GM23248 (cell line): ENCODE measurements around the gene SHROOM4. TPM values are rescaled to one million over a fixed set of nuclear protein-coding genes. Genes with fewer than 3 reads are reported as not detected.
A peak's percentile ranks its signal among the peaks of the same experiment; 100 is the strongest.

ENCODE experiments used
- DNase-seq: peaks from one replicate; pipeline ENCODE4 v3.0.0-alpha.2; 2015
- H2AFZ ChIP-seq: fragments of 200-600 bp; sonication (generic); 2 replicates; pipeline ENCODE4 v1.6.1; 2016; ENCODE audit warnings: antibody characterized with exemption
- H3F3A ChIP-seq: fragments of 200-600 bp; sonication (generic); 2 replicates; pipeline ENCODE4 v1.6.1; 2016; ENCODE audit warnings: mild to moderate bottlenecking, antibody characterized with exemption, mixed run types; ENCODE audit not compliant: insufficient read depth
- H3K27ac ChIP-seq: fragments of 200-600 bp; sonication (generic); 2 replicates; pipeline ENCODE4 v1.5.1; 2016; ENCODE audit warnings: mild to moderate bottlenecking
- H3K27me3 ChIP-seq: fragments of 200-600 bp; sonication (generic); replicated peaks from 2 replicates; pipeline ENCODE4 v1.6.1; 2016; ENCODE audit warnings: mild to moderate bottlenecking; ENCODE audit not compliant: insufficient read depth
- H3K36me3 ChIP-seq: fragments of 200-600 bp; sonication (generic); 2 replicates; pipeline ENCODE4 v1.6.1; 2016; ENCODE audit warnings: low read depth, mild to moderate bottlenecking
- H3K4me1 ChIP-seq: fragments of 200-600 bp; sonication (generic); 2 replicates; pipeline ENCODE4 v1.6.1; 2016; ENCODE audit warnings: mild to moderate bottlenecking; ENCODE audit not compliant: insufficient read depth
- H3K4me2 ChIP-seq: fragments of 200-600 bp; sonication (generic); one replicate; pipeline ENCODE4 v1.6.1; 2016; ENCODE audit warnings: mild to moderate bottlenecking; ENCODE audit not compliant: unreplicated experiment
- H3K4me3 ChIP-seq: fragments of 200-600 bp; sonication (generic); 2 replicates; pipeline ENCODE4 v1.5.1; 2016; ENCODE audit warnings: mild to moderate bottlenecking
- H3K79me2 ChIP-seq: fragments of 200-600 bp; sonication (generic); 2 replicates; pipeline ENCODE4 v1.6.1; 2016; ENCODE audit warnings: mild to moderate bottlenecking; ENCODE audit not compliant: insufficient read depth
- H3K9ac ChIP-seq: fragments of 200-600 bp; sonication (generic); 2 replicates; pipeline ENCODE4 v1.6.1; 2016; ENCODE audit warnings: mild to moderate bottlenecking
- H3K9me2 ChIP-seq: fragments of 200-600 bp; sonication (generic); 2 replicates; pipeline ENCODE4 v1.6.1; 2016; ENCODE audit warnings: mixed run types, mild to moderate bottlenecking, moderate library complexity; ENCODE audit not compliant: insufficient read depth
- H3K9me3 ChIP-seq: fragments of 200-600 bp; sonication (generic); one replicate; pipeline ENCODE4 v1.6.1; 2017; ENCODE audit warnings: low read depth
- H4K20me1 ChIP-seq: fragments of 200-600 bp; sonication (generic); 2 replicates; pipeline ENCODE4 v1.6.0; 2016; ENCODE audit not compliant: insufficient read depth
- EZH2 ChIP-seq: fragments of 200-600 bp; sonication (generic); IDR thresholded peaks from 2 replicates; pipeline ENCODE4 v1.6.1; 2018; ENCODE audit warnings: antibody characterized with exemption, mild to moderate bottlenecking; ENCODE audit not compliant: insufficient read depth, poor library complexity, severe bottlenecking
- EZH2phosphoT487 ChIP-seq: fragments of 200-600 bp; sonication (generic); IDR thresholded peaks from 2 replicates; pipeline ENCODE4 v1.6.1; 2018; ENCODE audit warnings: antibody characterized with exemption, moderate library complexity, mild to moderate bottlenecking, low read depth; ENCODE audit not compliant: insufficient read depth
- WGBS, 2 experiments: methylation state at CpG; one replicate each; pipeline ENCODE4 v1.1.6; 2015 to 2017; ENCODE audit warnings: low lambda C conversion rate in 2 of 2, low coverage in 1 of 2; ENCODE audit errors: missing lambda C conversion rate in 2 of 2; 5-methylcytosine and 5-hydroxymethylcytosine counted together
- in situ Hi-C: fragments of 300-500 bp; cut with MboI; formaldehyde crosslinking; loops from 2 replicates; pipeline ENCODE4 v1.15.0; 2020
- polyA plus RNA-seq: library from polyadenylated mRNA; unstranded; fragments of >200 nt; fragmentation: Nextera tagmentation; extraction: Ambion mirVana; gene quantifications from 2 replicates; pipeline ENCODE4 v1.2.1, GENCODE V29; 2016
- total RNA-seq: library from RNA; depleted of rRNA; stranded (reverse); fragments of >200 nt; shearing (Covaris generic); gene quantifications from 2 replicates; pipeline ENCODE4 v1.2.3, GENCODE V29; 2014

Gene SHROOM4
- total and polyA plus RNA-seq, 2 experiments from 2014 or later, result 0.55 to 1.7 TPM

DNA sequence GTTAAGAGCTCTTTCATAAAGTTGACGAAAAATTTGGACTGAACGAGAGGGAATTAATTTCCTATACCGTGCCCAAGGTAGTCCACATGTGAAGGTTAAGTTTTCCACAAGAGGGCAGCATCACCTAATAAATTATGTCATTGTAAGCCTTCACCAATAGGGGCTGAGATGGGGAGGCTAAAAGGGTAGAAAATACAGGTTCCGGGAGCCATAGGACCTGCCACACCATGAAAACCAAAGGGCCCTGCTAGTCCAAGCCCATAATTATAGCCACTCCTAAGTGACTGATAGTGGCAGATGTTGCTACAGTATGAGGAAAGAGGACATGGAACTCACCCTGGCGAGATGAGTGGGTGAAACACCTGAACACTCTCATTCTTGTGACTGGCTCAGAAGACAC lies 122.2 kb downstream of the SHROOM4 start:
- no peaks in the 10 kb centered on the region for H3K9me2 ChIP-seq
- no peak overlapping the region for H3K4me2 ChIP-seq
- peak; percentile 61 for DNase-seq
- H3K36me3 ChIP-seq, result no peaks in the 10 kb centered on the region
- in situ Hi-C loops, result no loop called here
- H3K9me3 ChIP-seq, result no peaks in the 10 kb centered on the region
- H3K27ac ChIP-seq, result no peak overlapping the region
- no peaks in the 10 kb centered on the region for H3K27me3 ChIP-seq
- H3K4me1 ChIP-seq, result no peaks in the 10 kb centered on the region
- no peaks in the 10 kb centered on the region for H3F3A ChIP-seq
- H2AFZ ChIP-seq, result 0 out of 2 replicates have a peak overlapping the region, but pooled peaks have one; percentile 29
- H3K4me3 ChIP-seq, result no peak overlapping the region
- no peaks in the 10 kb centered on the region for H4K20me1 ChIP-seq
- no peaks in the 10 kb centered on the region for H3K79me2 ChIP-seq
- TF ChIP-seq EZH2phosphoT487 (no peak), EZH2 (no peak)
- WGBS, 2 experiments, result 21 to 22% methylated on average over 5 of the region's 5 CpGs
- H3K9ac ChIP-seq, result no peak overlapping the region

DNA sequence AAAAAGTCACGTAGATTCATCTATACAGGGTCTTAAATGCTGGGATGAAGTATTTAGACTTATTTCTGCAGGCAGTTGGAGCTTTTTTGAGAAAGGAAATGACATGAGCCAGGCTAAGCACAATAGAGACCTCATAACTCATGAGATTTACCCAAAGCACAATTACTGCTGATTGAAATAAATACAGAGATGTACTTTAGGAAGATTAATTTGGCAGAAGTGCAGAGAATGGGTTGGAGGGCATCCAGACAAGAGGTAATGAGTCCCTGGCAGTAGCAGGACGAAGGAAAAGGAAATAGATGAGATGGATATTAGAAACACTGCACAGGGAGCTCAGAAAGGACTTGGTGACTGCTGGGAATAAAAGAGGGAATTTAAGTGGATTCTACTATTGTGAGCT lies 129.1 kb downstream of the SHROOM4 start:
- Histone ChIP-seq H3K4me3 (no peak overlapping the region), H3K4me1 (no peaks in the 10 kb centered on the region), H3K27ac (no peak overlapping the region), H3K9me2 (no peaks in the 10 kb centered on the region), H2AFZ (no peak overlapping the region), H3F3A (no peaks in the 10 kb centered on the region), H4K20me1 (no peaks in the 10 kb centered on the region), H3K9me3 (no peaks in the 10 kb centered on the region), H3K4me2 (no peak overlapping the region), H3K79me2 (no peaks in the 10 kb centered on the region), H3K9ac (no peak overlapping the region), H3K36me3 (no peaks in the 10 kb centered on the region), H3K27me3 (no peaks in the 10 kb centered on the region)
- TF ChIP-seq EZH2phosphoT487 (no peak), EZH2 (no peak)
- DNase-seq, result no peak
- WGBS, 2 experiments, result 42 to 47% methylated on average over 2 of the region's 2 CpGs
- in situ Hi-C loops, result no loop called here

GRCh38 chrX:50680990-50681389 lies 133.0 kb downstream of the SHROOM4 start:
- no peaks in the 10 kb centered on the region for H3K9me2 ChIP-seq
- no peak overlapping the region for H3K4me3 ChIP-seq
- no peaks in the 10 kb centered on the region for H3K4me1 ChIP-seq
- H3K79me2 ChIP-seq, result no peaks in the 10 kb centered on the region
- no peaks in the 10 kb centered on the region for H3K9me3 ChIP-seq
- 75 to 87% methylated on average over 2 of the region's 2 CpGs for WGBS, 2 experiments
- no peak overlapping the region for H3K9ac ChIP-seq
- no peaks in the 10 kb centered on the region for H3K36me3 ChIP-seq
- in situ Hi-C loops, result no loop called here
- DNase-seq, result peak; percentile 7
- TF ChIP-seq EZH2, result no peak
- TF ChIP-seq EZH2phosphoT487, result no peak
- no peak overlapping the region for H3K27ac ChIP-seq
- no peaks in the 10 kb centered on the region for H3F3A ChIP-seq
- H2AFZ ChIP-seq, result no peak overlapping the region
- no peak overlapping the region for H3K4me2 ChIP-seq
- H4K20me1 ChIP-seq, result no peaks in the 10 kb centered on the region
- H3K27me3 ChIP-seq, result no peaks in the 10 kb centered on the region

DNA sequence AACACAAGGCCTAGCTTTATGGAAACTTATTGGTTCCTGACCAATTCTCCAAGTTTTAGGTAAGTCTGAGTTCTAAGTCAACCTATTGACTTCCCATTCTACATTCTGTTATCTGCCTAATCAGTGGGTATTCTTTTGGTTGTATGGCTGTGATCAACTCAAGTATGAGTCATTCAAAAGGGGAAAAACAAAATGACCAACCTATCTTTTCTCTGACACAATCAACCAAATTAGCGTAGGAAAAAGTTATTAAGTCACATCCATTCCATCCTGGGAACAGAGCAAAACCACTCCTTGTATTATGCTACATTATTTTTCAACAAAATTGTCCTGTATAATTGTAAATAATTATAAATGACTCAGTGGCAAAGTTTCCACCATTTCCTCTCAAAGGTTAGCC lies 136.2 kb downstream of the SHROOM4 start:
- in situ Hi-C loops, result no loop called here
- Histone ChIP-seq H3K4me1 (no peaks in the 10 kb centered on the region), H3K9me3 (no peaks in the 10 kb centered on the region), H3K9ac (no peak overlapping the region), H3K27me3 (no peaks in the 10 kb centered on the region), H3K79me2 (no peaks in the 10 kb centered on the region), H3K36me3 (no peaks in the 10 kb centered on the region), H2AFZ (no peak overlapping the region), H4K20me1 (no peaks in the 10 kb centered on the region), H3K9me2 (no peaks in the 10 kb centered on the region), H3K4me2 (no peak overlapping the region), H3K27ac (no peak overlapping the region), H3F3A (no peaks in the 10 kb centered on the region), H3K4me3 (no peak overlapping the region)
- TF ChIP-seq EZH2, result no peak
- no peak for TF ChIP-seq EZH2phosphoT487
- DNase-seq, result no peak
- WGBS, 2 experiments, result 91 to 92% methylated on average over 1 of the region's 1 CpG

DNA sequence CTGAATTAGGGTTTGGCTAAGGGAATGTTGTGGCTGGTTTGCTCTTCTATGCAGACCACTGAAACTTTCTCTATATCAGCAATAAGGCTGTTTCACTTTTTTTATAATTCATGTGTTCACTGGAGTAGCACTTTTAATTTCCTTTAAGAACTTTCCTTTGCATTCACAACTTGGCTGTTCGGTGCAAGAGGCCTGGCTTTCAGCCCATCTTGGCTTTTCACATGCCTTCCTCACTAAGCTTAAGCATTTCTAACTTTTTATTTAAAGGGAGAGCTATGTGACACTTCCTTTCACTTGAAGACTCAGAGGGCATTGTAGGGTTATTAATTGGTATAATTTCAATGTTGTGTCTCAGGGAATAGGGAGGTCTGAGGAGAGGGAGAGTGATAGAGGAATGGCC lies 142.3 kb downstream of the SHROOM4 start:
- H3K4me3 ChIP-seq, result no peak overlapping the region
- H4K20me1 ChIP-seq, result no peaks in the 10 kb centered on the region
- H3K4me2 ChIP-seq, result no peak overlapping the region
- no peaks in the 10 kb centered on the region for H3K9me3 ChIP-seq
- H2AFZ ChIP-seq, result no peak overlapping the region
- in situ Hi-C loops, result no loop called here
- no peak overlapping the region for H3K9ac ChIP-seq
- DNase-seq, result no peak
- no peak for TF ChIP-seq EZH2
- no peak for TF ChIP-seq EZH2phosphoT487
- H3K4me1 ChIP-seq, result no peaks in the 10 kb centered on the region
- 13 to 32% methylated on average over 1 of the region's 1 CpG for WGBS, 2 experiments
- no peaks in the 10 kb centered on the region for H3K79me2 ChIP-seq
- H3F3A ChIP-seq, result no peaks in the 10 kb centered on the region
- H3K9me2 ChIP-seq, result no peaks in the 10 kb centered on the region
- no peaks in the 10 kb centered on the region for H3K27me3 ChIP-seq
- no peak overlapping the region for H3K27ac ChIP-seq
- H3K36me3 ChIP-seq, result no peaks in the 10 kb centered on the region
